ENCODE measurements around the gene NOL3.

GRCh38 chr16:67181346-67181745, 11.0 kb downstream of the NOL3 start:
- no peak for TF ChIP-seq YY1 (IDR thresholded peaks at IDR 0.05; ENCODE audit: low read depth)
- no peak for TF ChIP-seq GATA2 (CRISPR knock-in tag; IDR thresholded peaks at IDR 0.05)
- TF ChIP-seq CTCF (IDR thresholded peaks at IDR 0.05): no peak
- TF ChIP-seq EP300 (IDR thresholded peaks at IDR 0.05; ENCODE audit: borderline replicate concordance in 1 of 2, low read depth in 1 of 2, low read length in 1 of 2): no peak
- no peak for TF ChIP-seq EZH2phosphoT487 (IDR thresholded peaks at IDR 0.05; ENCODE audit: borderline replicate concordance, low read depth)
- no peak for TF ChIP-seq FOXJ3 (CRISPR knock-in tag; IDR thresholded peaks at IDR 0.05)
- no peak for TF ChIP-seq MXI1 (IDR thresholded peaks at IDR 0.05; ENCODE audit: low read depth, low read length)
- no peak for TF ChIP-seq FOXM1 (IDR thresholded peaks at IDR 0.05; ENCODE audit: low read depth)
- no peak for TF ChIP-seq NRF1 (IDR thresholded peaks at IDR 0.05; ENCODE audit: low read depth, low read length)
- TF ChIP-seq ZBTB33 (IDR thresholded peaks at IDR 0.05; ENCODE audit: borderline replicate concordance, low read depth): no peak
- TF ChIP-seq, protein P1, sequence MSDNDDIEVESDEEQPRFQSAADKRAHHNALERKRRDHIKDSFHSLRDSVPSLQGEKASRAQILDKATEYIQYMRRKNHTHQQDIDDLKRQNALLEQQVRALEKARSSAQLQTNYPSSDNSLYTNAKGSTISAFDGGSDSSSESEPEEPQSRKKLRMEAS (IDR thresholded peaks at IDR 0.05; ENCODE audit: low read depth): no peak
- TF ChIP-seq REST (IDR thresholded peaks at IDR 0.05; ENCODE audit: low read depth, low read length): no peak
- no peak for TF ChIP-seq RAD21 (IDR thresholded peaks at IDR 0.05; ENCODE audit: low read length)
- TF ChIP-seq JUND (IDR thresholded peaks at IDR 0.05): peak; percentile 62; the same call in 1 of the 2 replicates
